GM04503 (cell line): ENCODE results near the gene ANKLE1.

ENCODE experiments used
- DNase-seq: peaks from one replicate; pipeline ENCODE4 v3.0.0-alpha.2; 2012; ENCODE audit warnings: low read depth

The ANKLE1 gene

GRCh38 chr19:17281391-17282304, at the start of gene ANKLE1:
ANKLE1 (plus strand) TSS chr19:17281901; CDS start chr19:17281921, 20 bp downstream.
- DNase-seq = no peak

GRCh38 chr19:17232258-17232657, 49.4 kb upstream of the ANKLE1 start:
- no peak for DNase-seq

- DNase-seq = no peak
These were observed 46.8 kb upstream of the ANKLE1 start for GRCh38 chr19:17234911-17235299.

GRCh38 chr19:17235300-17235970, 46.3 kb upstream of the ANKLE1 start:
- DNase-seq = no peak

GRCh38 chr19:17235971-17236777, 45.5 kb upstream of the ANKLE1 start:
- DNase-seq = no peak

- no peak for DNase-seq
These were observed 44.7 kb upstream of the ANKLE1 start for GRCh38 chr19:17236811-17237543.

GRCh38 chr19:17237747-17238706, 43.7 kb upstream of the ANKLE1 start:
- DNase-seq = no peak

- no peak for DNase-seq
These were observed 41.5 kb upstream of the ANKLE1 start for GRCh38 chr19:17240062-17240752.

- no peak for DNase-seq
These were observed 40.8 kb upstream of the ANKLE1 start for GRCh38 chr19:17240826-17241399.

GRCh38 chr19:17242431-17243208, 39.1 kb upstream of the ANKLE1 start:
- DNase-seq = no peak

GRCh38 chr19:17243211-17243829, 38.4 kb upstream of the ANKLE1 start:
- DNase-seq = no peak

- DNase-seq = no peak
These were observed 37.7 kb upstream of the ANKLE1 start for GRCh38 chr19:17243830-17244617.

- DNase-seq = no peak
These were observed 36.8 kb upstream of the ANKLE1 start for GRCh38 chr19:17244618-17245534.

- DNase-seq = no peak
These were observed 36.1 kb upstream of the ANKLE1 start, which contains the start of gene NR2F6 for GRCh38 chr19:17245535-17245984. NR2F6 (minus strand) TSS chr19:17245919; CDS start chr19:17245220, 699 bp downstream.

GRCh38 chr19:17246681-17247425, 34.8 kb upstream of the ANKLE1 start:
- no peak for DNase-seq
